NCI-H1694 (cell line): ENCODE results near the gene MRTO4.
"Not testable (repeated sequence)": the region's sequence is repeated elsewhere in the genome, so short reads cannot be mapped to it uniquely, and the experiment has no call there.

ENCODE experiments used
- DNase-seq: peaks from one replicate; lab custom pipeline; 2025; lab: John Stamatoyannopoulos, UW

The MRTO4 gene

GRCh38 chr1:19270343-19270730, 18.7 kb downstream of the MRTO4 start:
- DNase-seq, result not testable (repeated sequence)

GRCh38 chr1:19272064-19272463, 20.5 kb downstream of the MRTO4 start:
- DNase-seq, result no peak

DNA sequence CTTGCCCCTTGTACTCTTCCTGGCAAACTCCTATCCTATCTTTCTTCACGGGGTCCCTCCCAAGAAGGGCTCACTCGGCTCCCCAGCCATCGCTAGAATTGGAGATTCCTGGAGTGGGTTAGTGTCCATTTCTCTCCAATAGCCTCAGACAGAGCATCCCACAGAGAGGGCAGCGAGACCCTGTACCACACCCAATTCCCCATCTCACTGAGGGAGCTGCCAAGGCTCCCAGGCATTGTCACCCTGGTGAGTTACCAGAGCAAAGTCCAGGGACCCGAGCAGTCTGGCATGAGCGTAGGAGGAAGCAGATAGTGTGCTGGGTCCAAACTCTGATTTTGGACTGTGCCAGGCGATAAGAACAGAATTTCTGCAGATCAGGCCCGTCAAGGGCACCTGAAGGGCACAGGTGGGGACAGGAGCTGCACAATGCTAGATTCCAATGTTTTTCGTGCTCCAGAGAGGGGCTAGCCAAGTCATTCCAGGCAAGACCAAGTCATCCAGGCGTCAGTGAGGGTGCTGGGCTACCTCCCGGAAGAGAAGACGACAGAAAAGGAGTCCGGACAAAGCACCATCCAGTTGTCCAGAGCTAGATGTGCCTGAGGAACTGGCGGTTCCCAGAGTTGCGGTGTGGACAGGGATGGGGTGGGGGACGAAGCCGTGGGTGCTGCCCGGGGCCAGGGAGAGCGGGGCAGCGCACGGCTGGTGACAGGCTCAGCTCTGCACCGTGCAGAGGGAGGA, 21.7 kb downstream of the MRTO4 start:
- DNase-seq, result no peak

GRCh38 chr1:19273844-19274531, 22.4 kb downstream of the MRTO4 start:
- not testable (repeated sequence) for DNase-seq

DNA sequence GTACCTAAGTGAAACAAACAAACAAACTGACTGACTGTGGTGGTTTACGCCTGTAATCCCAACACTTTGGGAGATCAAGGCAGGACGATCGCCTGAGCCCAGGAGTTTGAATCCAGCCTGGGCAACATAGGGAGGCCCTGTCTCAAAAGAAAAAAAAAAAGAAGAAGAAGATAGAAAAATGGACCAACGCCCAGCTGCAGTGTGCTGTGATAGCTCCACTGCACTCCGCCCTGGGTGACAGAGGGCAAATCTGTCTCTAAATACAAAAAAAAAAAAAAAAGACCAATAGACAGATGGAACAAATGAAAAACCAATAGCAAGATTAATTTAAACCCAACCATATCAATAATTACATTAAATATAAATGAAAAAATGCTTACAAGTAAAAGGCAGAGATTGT, 23.0 kb downstream of the MRTO4 start:
- no peak for DNase-seq

- no peak for DNase-seq
Measured at GRCh38 chr1:19283891-19284290, 32.3 kb downstream of the MRTO4 start.

DNA sequence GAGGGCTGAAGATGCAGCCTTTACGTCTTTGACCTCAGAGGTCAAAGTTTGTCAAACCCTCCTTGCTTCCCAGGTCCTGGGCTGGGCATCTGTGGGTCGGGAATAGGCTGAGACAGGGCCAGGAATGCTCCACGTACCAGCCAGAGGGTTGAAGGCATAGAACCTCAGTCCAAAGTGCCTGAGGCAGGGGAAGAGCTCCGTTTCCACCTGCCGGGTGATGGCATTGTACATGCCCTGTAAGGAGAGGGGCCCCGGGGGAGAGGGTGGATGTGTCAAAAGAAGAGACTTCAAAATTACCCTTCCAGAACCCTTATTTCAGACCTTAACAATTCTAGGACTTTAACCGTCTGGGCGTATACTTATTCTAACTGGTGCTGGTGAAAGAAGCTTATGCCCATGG, 33.3 kb downstream of the MRTO4 start:
- no peak for DNase-seq

- DNase-seq, result not testable (repeated sequence)
Measured at GRCh38 chr1:19285366-19285765, 33.8 kb downstream of the MRTO4 start.

DNA sequence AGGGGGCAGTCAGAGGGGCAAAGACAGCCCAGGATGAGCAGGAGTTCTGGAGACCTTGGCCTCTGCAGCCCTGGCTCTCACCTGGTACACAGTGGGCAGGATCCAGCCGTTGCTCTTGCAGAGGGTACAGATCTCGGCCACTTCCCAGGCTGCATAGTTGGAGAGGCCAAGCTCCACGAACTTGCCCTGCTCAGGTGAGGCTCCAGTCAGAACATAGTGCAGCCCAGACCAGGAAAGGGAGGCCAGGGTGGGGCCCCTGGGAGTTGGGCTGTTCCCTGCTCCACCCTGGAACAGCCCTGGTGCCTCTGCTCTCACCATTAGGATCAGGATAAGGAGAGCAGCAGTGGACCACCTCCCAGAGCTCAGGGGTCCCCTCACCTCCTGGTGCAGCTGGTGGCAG, 34.2 kb downstream of the MRTO4 start:
- not testable (repeated sequence) for DNase-seq

DNA sequence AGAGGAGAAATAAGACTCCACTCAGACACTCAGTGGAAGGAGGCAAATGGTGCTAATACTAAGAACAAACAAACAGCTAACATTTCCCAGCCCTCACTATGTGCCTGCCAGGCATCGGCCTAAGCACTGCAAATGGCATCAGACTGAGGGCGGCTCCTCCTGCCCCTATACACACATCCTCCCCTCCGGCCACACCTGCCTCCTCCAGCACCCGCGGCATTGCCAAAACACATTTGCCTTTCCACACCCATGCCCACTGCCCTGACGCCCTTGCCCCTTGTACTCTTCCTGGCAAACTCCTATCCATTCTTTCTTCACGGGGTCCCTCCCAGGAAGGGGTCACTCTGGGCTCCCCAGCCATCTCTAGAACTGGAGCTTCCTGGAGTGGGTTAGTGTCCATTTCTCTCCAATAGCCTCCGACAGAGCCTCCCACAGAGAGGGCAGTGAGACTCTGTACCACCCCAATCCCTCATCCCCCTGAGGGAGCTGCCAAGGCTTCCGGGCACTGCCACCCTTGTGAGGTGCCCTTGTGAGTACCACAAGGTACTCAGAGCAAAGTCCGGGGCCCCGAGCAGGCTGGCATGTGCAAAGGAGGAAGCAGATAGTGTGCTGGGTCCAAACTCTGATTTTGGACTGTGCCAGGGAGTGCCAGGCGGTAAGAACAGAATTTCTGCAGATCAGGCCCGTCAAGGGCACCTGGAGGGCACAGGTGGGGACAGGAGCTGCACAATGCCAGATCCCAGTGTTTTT, 36.0 kb downstream of the MRTO4 start:
- DNase-seq, result no peak

GRCh38 chr1:19288324-19289241, 37.0 kb downstream of the MRTO4 start, which contains the start of gene AKR7A3:
TSS of gene AKR7A3 (minus strand) at chr1:19288770. CDS start at chr1:19288709, 61 bp downstream.
- DNase-seq, result not testable (repeated sequence)

- no peak for DNase-seq
Measured at GRCh38 chr1:19289244-19289643, 37.6 kb downstream of the MRTO4 start.

GRCh38 chr1:19294638-19295037, 43.0 kb downstream of the MRTO4 start:
- DNase-seq, result no peak

- DNase-seq, result no peak
Measured at GRCh38 chr1:19300211-19300610, 48.6 kb downstream of the MRTO4 start.

DNA sequence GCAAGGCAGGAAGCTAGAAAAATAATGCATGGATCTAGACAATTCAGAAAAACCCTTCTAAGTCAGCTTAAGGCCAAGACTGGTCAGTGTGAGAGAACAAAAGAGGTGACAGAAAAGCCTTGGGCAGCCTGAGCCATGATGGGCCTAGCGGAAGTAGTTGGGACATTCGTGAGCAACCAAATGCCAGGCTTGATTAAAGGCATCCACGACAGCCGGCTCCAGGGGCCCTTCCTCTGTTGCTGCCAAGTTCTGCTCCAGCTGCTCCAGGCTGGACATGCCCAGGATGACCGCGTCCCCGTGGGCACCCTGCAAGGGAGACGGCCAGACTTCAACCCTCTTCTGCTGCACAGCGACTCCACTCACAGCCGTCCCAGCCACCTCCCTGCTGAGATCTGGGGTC, 52.5 kb downstream of the MRTO4 start:
- DNase-seq, result not testable (repeated sequence)

DNA sequence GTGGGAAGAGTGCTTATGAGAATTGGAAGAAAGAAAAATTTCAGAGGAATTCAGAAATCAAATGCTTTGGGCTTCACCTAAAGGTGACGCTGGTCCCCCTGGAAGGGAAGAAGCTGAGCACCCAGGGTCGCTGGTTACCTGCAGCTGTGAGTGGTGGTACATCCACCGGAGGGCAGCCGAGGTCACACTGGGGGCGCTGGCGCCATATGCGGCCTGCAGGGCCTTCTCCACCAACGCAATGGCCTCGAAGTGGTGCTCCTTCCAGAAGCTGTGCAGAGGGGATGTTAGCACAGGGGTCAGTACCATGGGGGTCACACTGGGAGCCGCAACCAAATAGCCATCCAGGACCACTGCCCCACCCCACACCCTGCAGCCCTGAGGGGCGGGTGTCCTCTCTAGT, 54.3 kb downstream of the MRTO4 start:
- DNase-seq, result no peak

GRCh38 chr1:19306941-19307340, 55.3 kb downstream of the MRTO4 start:
- DNase-seq, result no peak

DNA sequence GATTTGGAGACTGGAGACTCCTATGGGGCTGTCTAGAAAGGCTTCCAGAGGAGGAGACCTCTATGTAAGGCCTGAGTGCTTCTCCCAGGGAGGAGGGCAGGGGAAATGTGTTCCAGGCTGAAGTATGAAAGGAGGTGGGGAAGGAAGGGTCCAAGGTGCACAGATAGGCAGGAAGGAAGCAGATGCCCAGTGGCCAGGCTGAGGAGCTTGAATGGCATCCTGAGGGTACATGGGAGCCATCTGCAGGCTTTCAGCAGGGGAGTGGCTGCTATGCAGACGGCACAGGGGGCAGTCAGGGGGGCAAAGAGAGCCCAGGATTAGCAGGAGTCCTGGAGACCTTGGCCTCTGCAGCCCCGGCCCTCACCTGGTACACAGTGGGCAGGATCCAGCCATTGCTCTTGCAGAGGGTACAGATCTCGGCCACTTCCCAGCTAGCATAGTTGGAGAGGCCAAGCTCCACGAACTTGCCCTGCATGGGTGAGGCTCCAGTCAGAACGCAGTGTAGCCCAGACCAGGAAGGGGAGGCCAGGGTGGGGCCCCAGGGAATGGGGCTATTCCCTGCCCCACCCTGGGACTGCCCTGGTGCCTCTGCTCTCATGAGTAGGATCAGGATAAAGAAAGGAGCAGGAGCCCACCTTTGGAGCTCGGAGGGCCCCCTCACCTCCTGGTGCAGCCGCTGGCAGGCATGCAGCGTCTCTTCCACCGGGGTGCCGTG, 56.3 kb downstream of the MRTO4 start:
- DNase-seq, result no peak

- no peak for DNase-seq
Measured at GRCh38 chr1:19308509-19308907, 56.9 kb downstream of the MRTO4 start.

DNA sequence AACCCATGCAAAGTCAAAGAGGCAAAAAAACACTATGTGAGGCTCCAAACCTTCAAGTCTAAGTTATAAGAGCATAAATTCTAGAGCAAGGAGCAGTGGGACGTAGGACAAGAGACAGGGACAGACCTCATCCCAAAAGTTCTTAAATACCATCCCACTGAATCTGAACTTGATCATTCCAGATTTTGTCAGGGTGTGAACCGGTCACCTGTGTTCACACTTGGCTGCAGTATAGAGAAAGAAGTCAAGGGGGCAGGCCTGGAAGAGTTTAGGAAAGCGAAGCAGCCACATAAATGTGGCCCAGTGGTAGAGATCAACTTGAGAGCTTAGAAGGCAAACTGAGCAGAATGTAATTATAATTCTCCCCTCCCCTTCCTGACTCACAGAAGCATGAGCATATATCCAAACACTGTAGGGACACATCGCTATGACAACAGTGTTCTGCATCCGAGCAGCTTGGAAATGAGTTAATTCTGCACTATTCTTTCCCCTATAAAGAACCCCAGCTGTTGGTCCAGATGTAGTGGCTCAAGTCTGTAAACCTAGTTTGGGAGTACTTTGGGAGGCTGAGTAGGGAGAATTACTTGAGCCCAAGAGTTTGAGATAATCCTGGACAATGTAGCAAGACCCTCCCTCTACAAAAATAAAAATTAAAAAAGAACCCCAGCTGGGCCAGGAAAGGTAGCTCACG, 57.7 kb downstream of the MRTO4 start:
- DNase-seq, result no peak
